NT2/D1 (cell line): Measurements from ENCODE around the gene GOLGB1.

Experiments used
- SUZ12 ChIP-seq: IDR thresholded peaks from 2 replicates; pipeline ENCODE4 v1.6.1; 2011; ENCODE audit not compliant: insufficient read length, insufficient read depth; ENCODE audit errors: extremely low read depth
- YY1 ChIP-seq: IDR thresholded peaks from 2 replicates; pipeline ENCODE4 v1.6.1; 2011; ENCODE audit not compliant: insufficient read length, insufficient read depth

- TF ChIP-seq SUZ12 (no peak), YY1 (no peak)
These were observed 108.4 kb downstream of the GOLGB1 start for GRCh38 chr3:121641127-121641526.
